Thoracic aorta (tissue), 2 donors: ENCODE results near the gene FHL1. TPM values are rescaled to one million over a fixed set of nuclear protein-coding genes. Genes with fewer than 3 reads are reported as not detected.

Experiments used
- ATAC-seq: fragments of 150-250 bp; one replicate; pipeline ENCODE4 v1.8.0; 2017; ENCODE audit warnings: low read depth; ENCODE audit not compliant: insufficient number of reproducible peaks, low FRiP score
- DNase-seq: peaks from one replicate; pipeline ENCODE4 v3.0.0-alpha.2; 2020; ENCODE audit warnings: low spot score
- H3K27ac ChIP-seq, 2 donors: fragments of 200-600 bp; sonication (generic); 1 replicate in 1 of 2; 2 replicates in 1 of 2; pipeline ENCODE4 v1.5.1; 2016; ENCODE audit warnings: mild to moderate bottlenecking in 2 of 2, moderate library complexity in 2 of 2
- H3K27me3 ChIP-seq: fragments of 200-600 bp; sonication (generic); replicated peaks from 2 replicates; pipeline ENCODE4 v1.6.0; 2016; ENCODE audit warnings: mild to moderate bottlenecking; ENCODE audit not compliant: insufficient read depth
- H3K36me3 ChIP-seq: fragments of 200-600 bp; sonication (generic); one replicate; pipeline ENCODE4 v1.5.1; 2016
- H3K4me1 ChIP-seq, 2 donors: fragments of 200-600 bp; sonication (generic); 1 replicate in 1 of 2; 2 replicates in 1 of 2; pipeline versions ENCODE4 v1.5.1 to v1.6.0; 2016; ENCODE audit warnings: low read depth in 2 of 2, mild to moderate bottlenecking in 1 of 2; ENCODE audit not compliant: control insufficient read depth in 1 of 2
- H3K4me3 ChIP-seq: fragments of 200-600 bp; sonication (generic); 2 replicates; pipeline ENCODE4 v1.5.1; 2016; ENCODE audit warnings: mild to moderate bottlenecking
- H3K9me3 ChIP-seq: fragments of 200-600 bp; sonication (generic); 2 replicates; pipeline ENCODE4 v1.5.1; 2016
- CTCF ChIP-seq: fragments of 200-600 bp; sonication (generic); IDR thresholded peaks from one replicate; pipeline ENCODE4 v1.5.1; 2019; ENCODE audit warnings: antibody characterized with exemption
- total RNA-seq, 2 donors: library from RNA; depleted of rRNA; stranded (reverse); fragments of >200 nt; gene quantifications; one replicate each; pipeline versions ENCODE4 v1.1.0 to v1.2.3, GENCODE V29; 2016

Gene FHL1
- total RNA-seq, 2 donors from 2014 or later, result 1,134 to 3,147 TPM

- Histone ChIP-seq H3K4me3 (no peak overlapping the region), H3K36me3 (no peaks in the 10 kb centered on the region), H3K4me1 (peaks cover 0 to 2% of the 10 kb centered on the region in 2 donors), H3K27ac (peak overlapping the region; percentile 38 to 61), H3K27me3 (no peaks in the 10 kb centered on the region), H3K9me3 (no peaks in the 10 kb centered on the region)
- ATAC-seq (no peak), DNase-seq (no peak)
- no peak for TF ChIP-seq CTCF
Observed at GRCh38 chrX:136214551-136214950, 67.2 kb downstream of the FHL1 start.

DNA sequence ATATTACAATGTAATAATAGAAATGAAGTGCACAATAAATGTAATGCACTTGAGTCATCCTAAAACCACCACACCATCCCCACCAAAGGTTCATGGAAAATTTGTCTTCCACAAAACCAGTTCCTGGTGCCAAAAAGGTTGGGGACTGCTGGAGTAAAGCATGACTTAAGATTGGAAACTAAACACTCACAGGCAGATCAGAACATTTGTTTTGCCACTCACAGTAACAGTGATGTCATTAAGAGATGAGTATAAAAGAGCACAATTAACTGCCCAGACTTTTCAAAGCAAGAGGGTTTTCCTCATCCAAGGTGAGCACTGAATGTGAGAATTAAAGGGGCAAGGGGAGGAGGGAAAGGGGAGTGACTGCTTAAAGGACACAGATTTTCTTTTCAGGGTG, 68.2 kb downstream of the FHL1 start:
- H3K27ac ChIP-seq, result peak overlapping the region in 1 of 2 donors; percentile 7

GRCh38 chrX:136219893-136220292, 72.6 kb downstream of the FHL1 start:
- no peaks in the 10 kb centered on the region for H3K4me1 ChIP-seq
- TF ChIP-seq CTCF, result no peak
- no peak overlapping the region for H3K4me3 ChIP-seq
- DNase-seq, result no peak
- ATAC-seq, result no peak
- no peaks in the 10 kb centered on the region for H3K27me3 ChIP-seq
- no peaks in the 10 kb centered on the region for H3K9me3 ChIP-seq
- H3K36me3 ChIP-seq, result peaks cover 7% of the 10 kb centered on the region
- no peak overlapping the region for H3K27ac ChIP-seq

More for the DNA sequence above, 68.2 kb downstream of the FHL1 start:
- no peak overlapping the region for H3K4me3 ChIP-seq
- H3K9me3 ChIP-seq, result no peaks in the 10 kb centered on the region
- no peak for ATAC-seq
- no peak for DNase-seq
- H3K27me3 ChIP-seq, result no peaks in the 10 kb centered on the region
- H3K4me1 ChIP-seq, result no peaks in the 10 kb centered on the region
- TF ChIP-seq CTCF, result no peak
- no peaks in the 10 kb centered on the region for H3K36me3 ChIP-seq

DNA sequence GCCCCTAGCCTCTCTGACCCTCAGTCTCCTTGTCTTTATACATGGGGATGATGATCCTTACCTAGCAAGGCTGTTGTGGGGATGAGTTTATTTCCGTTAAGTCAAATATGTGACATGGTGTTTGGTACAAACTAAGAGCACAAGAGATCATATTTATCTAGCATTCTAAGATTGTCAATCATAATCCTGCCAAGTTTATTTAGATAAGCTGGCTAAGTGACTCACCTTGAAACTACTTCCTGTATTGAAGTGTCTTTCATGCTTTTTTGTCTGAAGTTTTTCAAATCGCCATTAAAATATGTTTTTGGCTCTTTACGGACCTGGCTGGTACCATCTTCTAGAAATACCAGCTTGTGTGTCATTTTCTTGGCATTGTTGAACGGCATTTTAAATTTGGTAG, 73.2 kb downstream of the FHL1 start:
- Histone ChIP-seq H3K27ac (peak overlapping the region; percentile 5 to 38), H3K36me3 (peaks cover 7% of the 10 kb centered on the region), H3K4me3 (no peak overlapping the region), H3K9me3 (no peaks in the 10 kb centered on the region), H3K27me3 (no peaks in the 10 kb centered on the region), H3K4me1 (no peaks in the 10 kb centered on the region)
- TF ChIP-seq CTCF, result no peak
- DNase-seq (no peak), ATAC-seq (no peak)

- no peak overlapping the region for H3K4me3 ChIP-seq
- DNase-seq (no peak), ATAC-seq (no peak)
- H3K4me1 ChIP-seq, result no peaks in the 10 kb centered on the region
- H3K36me3 ChIP-seq, result peaks cover 10% of the 10 kb centered on the region
- no peak for TF ChIP-seq CTCF
- no peaks in the 10 kb centered on the region for H3K27me3 ChIP-seq
- no peaks in the 10 kb centered on the region for H3K9me3 ChIP-seq
- H3K27ac ChIP-seq, result peak overlapping the region; percentile 5 to 38
Observed at GRCh38 chrX:136220951-136221350, 73.6 kb downstream of the FHL1 start.
